HG03457 (cell line): Measurements from ENCODE around the gene ITGAD.

Source experiments
- ATAC-seq: cut with Tn5 transposase; IDR thresholded peaks from one replicate; pipeline ENCODE4 v1.9.1; 2021; ENCODE audit warnings: moderate number of reproducible peaks; ENCODE audit not compliant: unreplicated experiment

Gene ITGAD

DNA sequence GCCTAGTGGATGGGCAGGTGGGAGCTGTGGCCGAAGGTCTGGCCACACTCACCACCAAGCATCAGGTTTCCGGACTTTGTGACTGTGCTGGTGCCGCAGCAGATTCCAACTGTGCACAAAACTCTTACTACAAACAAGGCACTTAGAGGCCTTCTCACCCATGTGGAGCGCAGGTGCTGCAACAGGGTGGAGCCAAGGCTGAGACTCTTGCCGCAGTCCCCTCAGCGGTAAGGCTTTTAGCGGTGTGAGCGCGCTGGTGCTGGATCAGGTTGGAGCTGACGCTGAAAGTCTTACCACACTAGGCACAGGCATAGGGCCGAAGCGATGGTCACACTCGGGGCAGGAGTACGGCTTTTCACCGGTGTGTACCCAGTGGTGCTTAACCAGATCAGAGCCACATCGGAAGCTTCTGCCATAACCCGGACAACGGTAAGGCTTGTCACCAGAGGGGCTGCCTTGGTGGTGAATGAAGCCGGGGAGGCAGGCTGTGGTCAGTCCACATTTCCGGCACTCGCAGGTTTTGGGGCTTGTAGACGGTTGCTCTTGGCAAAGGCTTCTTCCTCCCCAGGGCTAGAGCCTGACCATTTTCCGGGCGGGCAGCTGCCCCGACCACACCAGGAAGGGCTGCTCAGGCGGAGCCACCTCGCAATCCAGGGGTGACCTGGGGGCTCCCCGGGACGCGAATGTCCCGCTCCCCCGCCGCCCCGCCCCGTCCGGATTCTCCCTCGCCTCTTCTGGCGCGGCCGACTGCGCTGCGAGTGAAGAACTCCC is 65.1 kb downstream of the ITGAD start:
- peak; percentile 5 for ATAC-seq

DNA sequence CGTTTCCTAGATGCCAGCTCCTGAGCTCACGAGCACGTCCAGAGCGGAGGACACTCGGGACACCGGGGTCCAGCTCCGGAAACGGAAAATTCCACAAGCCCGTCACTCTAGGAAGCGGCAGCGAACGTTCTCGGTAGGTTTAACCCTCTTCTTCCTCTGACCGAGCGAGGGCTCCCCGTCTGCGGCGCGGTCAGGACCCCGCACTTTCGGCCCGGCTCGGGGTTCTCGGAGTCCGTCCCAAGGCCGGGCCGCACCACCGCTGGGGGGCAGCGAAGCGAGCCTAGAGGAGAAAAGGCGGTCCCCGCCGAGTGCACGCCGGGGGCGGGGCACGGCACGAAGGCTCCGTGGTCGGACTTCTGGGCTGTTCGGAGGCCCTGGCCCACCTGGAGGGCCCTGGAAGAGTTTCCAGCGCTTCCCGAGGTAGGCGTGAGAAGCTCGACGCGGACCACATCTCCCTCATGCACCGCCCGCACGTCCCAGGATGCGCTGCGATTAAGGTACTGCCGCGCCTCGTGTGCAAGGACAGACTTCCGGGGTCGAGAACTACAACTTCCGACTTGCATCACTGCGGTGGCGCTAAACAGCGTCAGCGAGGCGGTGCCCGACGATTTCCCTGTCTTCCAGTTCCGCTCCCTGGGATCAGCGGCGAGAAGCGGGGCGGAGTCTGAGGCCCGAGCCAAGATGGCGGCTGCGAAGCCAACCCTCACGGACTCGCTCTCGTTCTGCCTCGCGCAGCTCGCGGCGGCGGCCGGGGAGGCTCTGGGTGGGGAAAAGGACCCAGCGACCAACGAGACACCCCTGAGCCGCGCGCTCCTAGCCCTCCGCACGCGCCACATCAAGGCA is 65.9 kb downstream of the ITGAD start, which contains the start of gene ARMC5:
TSS of gene ARMC5 (plus strand) at position 658 of the 843 bp plus-strand sequence. CDS start at position 682, 24 bp downstream.
- ATAC-seq: peak; percentile 60

DNA sequence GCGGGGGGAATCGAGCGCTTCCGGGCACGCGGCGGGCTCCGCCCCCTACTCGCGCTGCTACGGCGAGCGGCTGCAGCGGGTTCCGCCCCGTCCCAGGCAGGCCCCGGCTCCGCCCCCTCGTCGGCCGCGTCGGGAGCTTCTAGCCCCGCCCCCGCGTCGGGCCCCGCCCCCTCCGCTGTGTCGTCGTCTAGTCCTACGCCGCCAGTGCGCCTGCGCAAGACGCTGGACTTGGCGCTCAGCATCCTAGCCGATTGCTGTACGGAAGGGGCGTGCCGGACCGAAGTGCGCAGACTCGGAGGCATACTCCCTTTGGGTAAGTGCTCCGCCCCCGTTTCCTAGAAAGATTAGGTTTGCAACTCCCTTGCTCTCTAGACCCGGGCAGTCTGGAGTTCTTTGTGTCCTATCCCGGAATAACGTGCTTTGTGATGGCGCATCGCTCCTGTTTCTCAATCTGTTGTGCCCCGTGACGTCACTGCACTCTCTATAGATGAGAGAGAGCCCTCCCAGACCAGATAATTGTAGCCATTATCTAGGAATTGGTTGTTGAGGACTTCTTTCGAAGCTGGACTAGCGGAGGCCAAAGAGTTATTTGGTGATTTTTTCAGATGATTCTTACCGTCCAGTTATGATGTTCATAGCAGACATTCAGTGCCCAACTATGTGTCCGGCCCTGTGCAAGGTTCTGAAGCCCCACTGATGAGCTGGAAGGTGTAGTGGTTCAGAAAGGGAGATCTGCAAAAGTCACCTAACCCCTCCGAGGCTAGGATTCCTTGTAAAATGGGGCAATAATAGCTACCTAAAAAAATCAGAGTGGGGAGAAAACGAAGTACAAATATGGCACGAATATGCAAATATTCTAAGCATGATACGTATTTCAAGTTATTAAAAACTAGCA is 66.8 kb downstream of the ITGAD start:
- ATAC-seq: peak; percentile 52

DNA sequence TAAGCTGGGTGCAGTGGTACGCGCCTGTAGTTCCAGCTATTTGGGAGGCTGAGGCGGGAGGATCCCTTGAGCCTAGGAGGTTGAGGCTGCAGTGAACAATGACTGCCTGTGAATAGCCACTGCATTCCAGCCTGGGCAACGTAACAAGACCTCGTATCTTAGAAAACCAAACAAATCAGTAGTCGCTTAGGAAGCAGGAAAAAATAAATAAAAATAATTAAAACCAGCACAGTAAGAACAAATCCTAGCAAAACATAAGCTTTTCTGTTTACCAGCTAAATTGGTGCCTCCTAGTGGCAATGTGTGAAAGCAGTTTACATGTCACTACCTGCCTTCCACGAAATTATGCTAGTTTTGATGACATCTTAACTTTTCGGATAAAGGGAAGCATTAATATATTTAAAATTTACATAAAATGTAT is 67.5 kb downstream of the ITGAD start:
- ATAC-seq: no peak

DNA sequence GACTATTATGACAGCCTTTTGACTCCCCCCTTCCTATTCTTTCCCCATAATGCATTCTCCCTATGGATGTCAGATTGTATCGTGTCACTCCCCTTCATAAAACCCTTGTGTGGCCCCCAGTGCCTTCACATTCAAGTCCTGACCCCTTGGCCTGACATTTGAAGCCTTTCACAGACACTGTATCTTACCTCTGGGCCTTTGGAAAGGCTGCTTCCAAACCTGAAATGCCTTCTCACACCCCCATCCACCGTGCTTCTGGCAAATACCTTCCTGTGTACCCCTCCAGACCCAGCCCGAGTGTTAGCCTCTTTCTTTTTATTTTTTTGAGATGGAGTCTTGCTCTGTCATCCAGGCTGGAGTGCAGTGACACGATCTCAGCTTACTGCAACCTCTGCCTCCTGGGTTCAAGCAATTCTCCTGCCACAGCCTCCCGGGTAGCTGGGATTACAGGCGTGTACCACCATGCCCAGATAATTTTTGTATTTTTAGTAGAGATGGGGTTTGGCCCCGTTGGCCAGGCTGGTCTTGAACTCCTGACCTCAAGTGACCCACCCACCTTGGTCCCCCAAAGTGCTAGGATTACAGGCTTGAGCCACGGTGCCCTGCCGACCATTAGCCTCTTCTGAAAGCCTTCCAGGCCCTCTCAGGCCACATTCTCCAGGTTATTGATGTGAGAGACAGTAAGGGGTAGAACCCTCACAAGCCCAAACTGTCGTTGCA is 68.2 kb downstream of the ITGAD start:
- ATAC-seq: no peak

DNA sequence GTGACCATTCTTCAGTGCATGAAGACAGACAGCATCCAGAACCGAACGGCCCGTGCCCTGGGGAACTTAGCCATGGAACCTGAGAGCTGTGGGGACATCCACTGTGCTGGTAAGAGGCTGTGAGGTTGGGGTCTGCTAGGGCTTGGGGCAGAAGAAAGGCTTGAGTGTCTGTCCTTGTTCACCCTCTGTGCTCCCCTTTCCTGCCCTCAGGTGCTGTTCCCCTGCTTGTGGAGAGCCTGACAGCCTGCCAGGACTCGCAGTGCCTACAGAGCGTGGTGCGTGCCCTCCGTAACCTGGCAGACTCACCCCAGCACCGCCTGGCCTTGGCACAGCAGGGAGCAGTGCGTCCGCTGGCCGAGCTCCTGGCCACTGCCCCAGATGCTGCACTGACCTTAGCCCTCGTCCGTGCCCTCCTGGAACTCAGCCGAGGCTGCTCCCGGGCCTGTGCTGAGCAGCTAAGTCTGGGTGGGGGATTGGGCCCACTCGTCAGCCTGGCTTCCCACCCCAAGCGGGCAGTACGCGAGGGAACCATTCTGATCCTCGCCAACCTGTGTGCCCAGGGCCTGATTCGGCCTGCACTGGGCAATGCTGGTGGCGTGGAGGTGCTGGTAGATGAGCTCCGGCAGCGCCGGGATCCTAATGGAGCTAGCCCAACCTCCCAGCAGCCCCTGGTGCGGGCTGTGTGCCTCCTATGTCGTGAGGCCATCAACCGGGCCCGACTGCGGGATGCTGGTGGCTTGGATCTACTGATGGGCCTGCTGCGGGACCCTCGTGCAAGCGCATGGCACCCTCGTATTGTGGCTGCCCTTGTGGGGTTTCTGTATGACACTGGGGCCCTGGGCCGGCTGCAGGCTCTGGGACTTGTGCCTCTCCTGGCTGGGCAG is 69.0 kb downstream of the ITGAD start:
- ATAC-seq: no peak

DNA sequence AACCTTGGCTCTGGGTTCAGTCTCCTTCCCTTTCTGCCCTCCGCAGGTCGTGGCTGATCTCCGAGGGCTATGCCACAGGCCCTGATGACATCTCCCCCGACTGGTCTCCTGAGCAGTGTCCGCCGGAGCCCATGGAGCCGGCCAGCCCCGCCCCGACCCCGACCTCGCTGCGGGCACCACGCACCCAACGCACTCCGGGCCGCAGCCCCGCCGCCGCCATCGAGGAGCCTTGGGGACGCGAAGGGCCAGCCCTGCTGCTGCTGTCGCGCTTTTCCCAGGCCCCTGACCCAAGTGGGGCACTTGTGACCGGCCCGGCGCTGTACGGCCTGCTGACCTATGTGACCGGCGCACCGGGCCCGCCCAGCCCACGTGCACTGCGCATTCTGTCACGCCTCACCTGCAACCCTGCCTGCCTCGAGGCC is 71.2 kb downstream of the ITGAD start:
- no peak for ATAC-seq

DNA sequence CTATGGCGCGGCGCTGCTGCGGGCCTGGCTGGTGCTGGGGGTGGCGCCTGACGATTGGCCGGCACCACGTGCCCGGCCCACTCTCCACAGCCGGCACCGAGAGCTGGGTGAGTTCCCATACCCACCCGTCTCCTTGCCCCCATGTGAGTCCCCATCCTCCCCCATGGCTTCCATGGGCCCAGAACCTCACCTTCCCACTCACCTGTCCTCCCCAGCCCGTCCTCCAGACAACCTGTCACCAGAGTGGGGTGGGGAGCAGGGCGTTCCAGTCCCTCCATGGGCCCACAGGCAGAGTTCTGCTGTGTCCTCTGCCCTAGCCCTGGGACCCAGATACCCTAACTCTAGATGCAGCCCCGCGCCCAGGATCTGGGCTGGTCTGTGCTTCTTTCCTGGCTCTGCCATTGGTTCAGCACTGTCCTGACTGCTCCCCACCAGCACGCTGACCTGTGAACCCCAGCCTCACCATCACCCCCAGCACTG is 71.7 kb downstream of the ITGAD start:
- ATAC-seq: no peak

DNA sequence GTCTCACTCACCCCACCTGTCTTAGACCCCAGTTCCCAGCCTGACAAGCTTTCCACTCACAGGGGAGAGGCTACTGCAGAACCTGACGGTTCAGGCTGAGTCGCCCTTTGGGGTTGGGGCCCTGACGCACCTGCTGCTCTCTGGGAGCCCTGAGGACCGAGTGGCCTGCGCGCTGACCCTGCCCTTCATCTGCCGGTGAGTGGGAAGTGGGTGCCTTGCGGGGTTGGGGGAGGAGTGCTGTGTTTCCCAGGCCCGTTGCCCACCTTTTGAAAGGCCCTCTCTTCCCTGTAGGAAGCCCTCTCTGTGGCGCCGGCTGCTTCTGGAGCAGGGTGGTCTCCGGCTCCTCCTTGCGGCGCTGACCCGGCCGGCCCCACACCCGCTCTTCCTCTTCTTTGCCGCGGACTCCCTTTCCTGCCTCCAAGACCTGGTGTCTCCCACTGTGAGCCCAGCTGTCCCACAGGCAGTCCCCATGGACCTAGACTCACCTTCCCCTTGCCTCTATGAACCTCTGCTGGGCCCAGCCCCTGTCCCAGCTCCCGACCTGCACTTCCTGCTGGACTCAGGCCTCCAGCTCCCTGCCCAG is 72.7 kb downstream of the ITGAD start:
- ATAC-seq: no peak

DNA sequence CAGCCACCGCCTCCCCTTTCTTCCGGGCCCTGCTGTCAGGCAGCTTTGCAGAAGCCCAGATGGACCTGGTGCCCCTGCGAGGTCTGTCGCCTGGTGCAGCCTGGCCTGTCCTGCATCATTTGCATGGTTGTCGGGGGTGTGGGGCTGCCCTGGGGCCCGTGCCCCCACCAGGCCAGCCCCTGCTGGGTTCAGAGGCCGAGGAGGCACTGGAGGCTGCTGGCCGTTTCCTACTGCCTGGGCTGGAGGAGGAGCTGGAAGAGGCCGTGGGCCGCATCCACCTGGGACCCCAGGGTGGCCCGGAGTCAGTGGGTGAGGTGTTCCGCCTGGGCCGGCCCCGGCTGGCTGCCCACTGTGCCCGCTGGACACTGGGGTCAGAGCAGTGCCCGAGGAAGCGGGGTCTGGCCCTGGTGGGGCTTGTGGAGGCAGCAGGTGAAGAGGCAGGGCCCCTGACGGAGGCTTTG is 73.3 kb downstream of the ITGAD start:
- ATAC-seq: no peak

DNA sequence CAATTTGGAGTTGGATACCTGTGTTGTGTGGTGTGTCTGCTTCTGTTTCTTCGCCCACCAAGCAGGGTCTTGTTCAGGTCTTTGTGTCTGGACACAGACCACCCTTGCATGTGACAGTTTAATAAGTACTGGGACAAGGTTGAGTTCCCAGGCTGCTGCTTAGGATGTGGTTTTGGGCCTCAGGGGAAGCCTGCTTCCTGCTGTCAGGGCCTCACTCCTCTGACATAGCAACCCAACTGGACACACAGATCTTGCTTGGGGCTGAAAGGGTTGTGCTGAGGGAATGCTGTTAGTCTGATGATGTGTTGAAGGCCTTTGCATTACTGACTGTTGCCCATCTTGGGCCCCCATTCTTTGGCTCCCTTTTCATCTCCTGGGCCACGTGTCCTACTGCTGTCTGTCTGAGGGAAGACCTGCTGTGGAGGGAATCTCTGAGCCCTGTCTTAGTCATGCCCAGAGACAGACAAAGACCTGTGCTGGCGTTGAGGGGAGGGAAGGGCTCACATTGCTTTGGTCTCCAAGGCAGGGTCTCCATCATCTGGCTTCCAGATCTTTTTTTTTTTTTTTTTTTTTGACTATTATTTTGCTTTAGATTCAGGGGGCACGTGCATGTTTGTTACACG is 74.1 kb downstream of the ITGAD start:
- ATAC-seq: no peak

DNA sequence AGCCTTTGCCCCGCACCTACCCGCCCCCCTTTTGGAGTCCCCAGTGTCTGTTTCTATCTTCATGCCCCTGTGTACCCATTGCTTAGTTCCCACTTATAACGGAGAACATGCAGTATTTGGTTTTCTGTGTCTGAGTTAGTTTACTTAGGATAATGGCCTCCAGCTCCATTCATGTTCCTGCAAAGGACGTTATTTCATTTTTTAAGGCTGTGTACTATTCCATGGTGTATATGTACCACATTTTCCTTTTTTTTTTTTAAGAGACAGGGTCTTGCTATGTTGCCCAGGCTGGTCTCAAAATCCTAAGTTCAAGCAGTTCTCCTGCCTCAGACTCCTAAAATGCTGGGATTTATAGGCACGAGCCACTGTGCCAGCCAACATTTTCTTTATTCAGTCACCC is 74.7 kb downstream of the ITGAD start:
- no peak for ATAC-seq

DNA sequence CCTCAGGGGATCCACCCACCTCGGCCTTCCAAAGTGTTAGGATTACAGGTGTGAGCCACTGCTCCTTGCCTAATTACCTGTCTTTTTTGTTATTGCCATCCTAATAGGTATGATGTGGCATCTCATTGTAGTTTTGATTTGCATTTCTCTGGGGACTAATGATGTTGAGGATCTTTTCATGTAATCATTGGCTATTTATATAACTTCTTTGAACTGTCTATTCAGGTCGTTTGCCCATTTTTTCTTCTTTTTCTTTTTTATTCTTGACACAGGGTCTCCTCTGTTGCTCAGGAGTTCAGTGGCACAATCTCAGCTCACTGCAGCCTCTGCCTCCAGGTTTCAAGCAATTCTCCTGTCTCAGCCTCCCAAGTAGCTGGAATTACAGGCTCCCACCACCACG is 77.5 kb downstream of the ITGAD start:
- ATAC-seq: no peak

DNA sequence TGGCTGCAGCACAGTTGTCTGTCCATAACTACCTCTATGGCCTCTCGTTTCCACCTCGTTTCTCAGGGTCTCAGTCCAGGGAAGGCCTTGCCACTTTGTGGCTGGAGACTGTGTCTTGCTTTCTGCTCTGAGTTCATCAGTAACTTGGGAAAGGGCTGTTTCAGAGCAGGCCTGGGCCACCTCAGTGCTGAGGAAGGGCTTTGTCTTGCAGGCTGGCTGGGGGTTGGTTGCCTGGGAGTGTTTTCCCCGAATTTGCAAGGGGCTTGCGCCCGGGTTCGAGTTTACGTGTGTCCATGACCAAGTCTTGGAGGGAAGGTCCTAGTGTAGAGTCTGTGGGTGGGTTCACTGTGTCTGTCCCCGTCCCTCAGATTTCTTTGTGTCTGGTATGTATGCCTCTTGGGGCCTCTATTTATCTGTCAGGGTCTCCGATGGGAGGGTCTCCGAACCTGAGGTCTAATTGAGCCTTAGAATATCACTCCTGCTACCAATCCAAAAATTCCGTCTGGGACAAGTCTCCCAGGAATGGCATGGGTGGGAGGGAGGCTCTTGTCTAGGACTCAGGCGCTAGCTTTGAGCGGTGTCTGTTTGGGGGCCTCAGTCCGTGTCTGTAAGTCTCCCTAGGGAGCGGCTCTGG is 78.2 kb downstream of the ITGAD start:
- no peak for ATAC-seq

DNA sequence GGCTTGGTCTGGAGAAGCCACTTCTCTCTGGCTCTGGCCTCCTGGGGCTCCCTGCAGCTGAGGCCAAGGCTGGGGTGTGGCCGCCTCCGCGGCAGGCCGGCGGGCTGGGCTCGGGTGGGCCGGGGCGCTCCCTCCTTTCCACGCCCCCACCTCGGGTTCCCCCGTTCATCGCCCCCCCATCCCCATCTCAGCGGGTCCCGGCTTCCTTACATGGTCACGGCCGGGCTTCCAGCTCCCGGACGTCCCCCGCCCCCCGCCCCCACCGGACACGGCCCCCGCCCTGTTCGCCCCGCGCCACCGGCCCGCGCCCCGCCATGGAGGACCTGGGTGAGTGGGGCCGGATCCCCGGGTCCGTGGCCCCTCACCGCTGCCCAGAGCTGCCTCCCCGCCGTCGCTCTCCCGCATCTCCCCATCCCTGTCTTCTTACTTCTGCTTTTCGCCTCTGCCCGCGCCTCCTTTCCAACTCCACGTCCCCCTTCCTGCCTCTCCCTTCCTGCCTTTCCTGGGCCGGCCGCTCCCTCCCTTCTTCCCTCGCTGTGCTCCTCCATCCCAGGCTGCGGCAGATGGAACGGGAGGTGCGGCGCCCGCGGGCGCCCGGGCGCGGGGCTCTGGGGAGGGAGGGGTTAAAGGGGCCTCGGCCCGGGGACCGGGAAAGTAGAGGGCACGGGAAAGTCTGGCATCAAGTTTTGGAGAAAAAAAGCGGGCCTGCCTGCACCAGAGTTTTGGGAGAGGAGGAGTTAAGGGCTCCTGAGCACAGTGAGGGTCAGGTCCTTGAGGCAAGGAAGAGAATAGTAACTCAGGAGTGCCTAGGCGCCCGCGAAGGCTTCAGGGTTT is 79.0 kb downstream of the ITGAD start, which contains the start of gene TGFB1I1:
TSS of gene TGFB1I1 (plus strand) at position 278 of the 834 bp plus-strand sequence. CDS start at position 315, 37 bp downstream.
- ATAC-seq: no peak

DNA sequence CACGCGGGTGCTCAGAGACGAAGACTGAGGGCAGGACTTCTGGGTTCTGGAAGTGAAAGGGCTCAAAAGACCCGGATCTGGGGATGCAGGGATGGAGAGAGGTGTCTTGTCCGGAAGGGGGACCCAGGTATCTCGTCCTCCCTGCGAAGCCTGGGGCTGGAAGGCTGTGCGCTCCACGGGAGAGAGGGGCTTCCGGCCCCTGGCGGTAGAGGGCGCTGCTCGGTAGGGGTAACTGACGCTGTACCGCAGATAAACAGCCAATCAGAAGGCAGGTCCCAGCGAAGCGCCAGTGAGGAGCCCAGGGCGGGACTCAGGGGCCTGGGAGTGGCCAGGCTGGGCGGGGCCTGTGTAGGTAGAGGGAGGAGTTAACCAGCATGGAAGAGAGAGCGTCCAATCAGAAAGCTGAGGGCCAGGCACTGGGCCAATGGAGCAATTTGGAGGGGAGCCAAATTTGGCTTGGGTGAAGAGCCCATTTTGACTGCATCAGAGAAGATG is 79.6 kb downstream of the ITGAD start:
- ATAC-seq: no peak
